Mesothelial cell of epicardium (in vitro differentiated cells): Measurements from ENCODE around the gene CNGB1. TPM values are rescaled to one million over a fixed set of nuclear protein-coding genes. Genes with fewer than 3 reads are reported as not detected.

Source experiments
- DNase-seq, 2 experiments: peaks; one replicate each; pipeline ENCODE4 v3.0.0; 2021; ENCODE audit warnings: low spot score in 2 of 2; ENCODE audit not compliant: unreplicated experiment in 2 of 2
- H3K27ac Mint-ChIP-seq: 2 replicates; pipeline ENCODE4 v1.8.0; 2021; ENCODE audit warnings: mixed read lengths
- H3K27me3 Mint-ChIP-seq: 2 replicates; pipeline ENCODE4 v1.8.0; 2021; ENCODE audit warnings: low read depth, mixed read lengths
- H3K36me3 Mint-ChIP-seq: 2 replicates; pipeline ENCODE4 v1.8.0; 2021; ENCODE audit warnings: mixed read lengths
- H3K4me1 Mint-ChIP-seq: 2 replicates; pipeline ENCODE4 v1.8.0; 2021; ENCODE audit warnings: mixed read lengths
- H3K4me3 Mint-ChIP-seq: 2 replicates; pipeline ENCODE4 v1.8.0; 2021; ENCODE audit warnings: mild to moderate bottlenecking, moderate library complexity, mixed read lengths
- H3K9me3 Mint-ChIP-seq: 2 replicates; pipeline ENCODE4 v1.8.0; 2021; ENCODE audit warnings: mixed read lengths
- total RNA-seq: library from RNA; stranded (reverse); gene quantifications from 3 replicates; pipeline ENCODE4 v1.2.1, GENCODE V29; 2021
- TF ChIP-seq, protein P1 (sequence below): fragments of 200-600 bp; sonication (generic); IDR thresholded peaks from one replicate; pipeline ENCODE4 v1.5.0; 2021; ENCODE audit warnings: antibody characterized with exemption; ENCODE audit not compliant: unreplicated experiment

Gene CNGB1
- total RNA-seq, 1 donor from 2014 or later, result 0.07 TPM

DNA sequence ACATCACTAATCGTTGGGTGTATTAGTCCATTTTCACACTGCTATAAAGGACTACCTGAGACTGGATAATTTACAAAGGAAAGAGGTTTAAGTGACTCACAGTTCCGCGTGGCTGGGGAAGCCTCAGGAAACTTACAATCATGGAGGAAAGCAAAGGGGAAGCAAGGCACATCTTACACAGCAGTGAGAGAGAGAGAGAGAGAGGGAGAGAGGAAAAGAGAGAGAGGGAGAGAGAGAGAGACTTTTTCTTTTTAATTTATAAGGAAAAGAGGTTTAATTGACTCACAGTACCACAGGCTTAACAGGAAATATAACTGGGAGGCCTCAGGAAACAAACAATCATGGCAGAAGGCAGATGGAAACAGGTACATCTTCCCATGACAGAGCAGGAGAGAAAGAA, 41.7 kb downstream of the CNGB1 start:
- no peak for DNase-seq
- H3K36me3 Mint-ChIP-seq, result no peaks in the 10 kb centered on the region
- no peak overlapping the region for H3K27ac Mint-ChIP-seq
- TF ChIP-seq, protein P1, sequence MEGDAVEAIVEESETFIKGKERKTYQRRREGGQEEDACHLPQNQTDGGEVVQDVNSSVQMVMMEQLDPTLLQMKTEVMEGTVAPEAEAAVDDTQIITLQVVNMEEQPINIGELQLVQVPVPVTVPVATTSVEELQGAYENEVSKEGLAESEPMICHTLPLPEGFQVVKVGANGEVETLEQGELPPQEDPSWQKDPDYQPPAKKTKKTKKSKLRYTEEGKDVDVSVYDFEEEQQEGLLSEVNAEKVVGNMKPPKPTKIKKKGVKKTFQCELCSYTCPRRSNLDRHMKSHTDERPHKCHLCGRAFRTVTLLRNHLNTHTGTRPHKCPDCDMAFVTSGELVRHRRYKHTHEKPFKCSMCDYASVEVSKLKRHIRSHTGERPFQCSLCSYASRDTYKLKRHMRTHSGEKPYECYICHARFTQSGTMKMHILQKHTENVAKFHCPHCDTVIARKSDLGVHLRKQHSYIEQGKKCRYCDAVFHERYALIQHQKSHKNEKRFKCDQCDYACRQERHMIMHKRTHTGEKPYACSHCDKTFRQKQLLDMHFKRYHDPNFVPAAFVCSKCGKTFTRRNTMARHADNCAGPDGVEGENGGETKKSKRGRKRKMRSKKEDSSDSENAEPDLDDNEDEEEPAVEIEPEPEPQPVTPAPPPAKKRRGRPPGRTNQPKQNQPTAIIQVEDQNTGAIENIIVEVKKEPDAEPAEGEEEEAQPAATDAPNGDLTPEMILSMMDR, result no peak
- no peaks in the 10 kb centered on the region for H3K9me3 Mint-ChIP-seq
- H3K4me1 Mint-ChIP-seq, result no peaks in the 10 kb centered on the region
- no peaks in the 10 kb centered on the region for H3K27me3 Mint-ChIP-seq
- no peak overlapping the region for H3K4me3 Mint-ChIP-seq

- Mint-ChIP-seq H3K4me3 (no peak overlapping the region), H3K27me3 (no peaks in the 10 kb centered on the region), H3K27ac (no peak overlapping the region), H3K36me3 (no peaks in the 10 kb centered on the region), H3K4me1 (no peaks in the 10 kb centered on the region), H3K9me3 (no peaks in the 10 kb centered on the region)
- TF ChIP-seq, protein P1, result no peak
- DNase-seq, result no peak
These were observed 44.9 kb downstream of the CNGB1 start for GRCh38 chr16:57926041-57926440.

DNA sequence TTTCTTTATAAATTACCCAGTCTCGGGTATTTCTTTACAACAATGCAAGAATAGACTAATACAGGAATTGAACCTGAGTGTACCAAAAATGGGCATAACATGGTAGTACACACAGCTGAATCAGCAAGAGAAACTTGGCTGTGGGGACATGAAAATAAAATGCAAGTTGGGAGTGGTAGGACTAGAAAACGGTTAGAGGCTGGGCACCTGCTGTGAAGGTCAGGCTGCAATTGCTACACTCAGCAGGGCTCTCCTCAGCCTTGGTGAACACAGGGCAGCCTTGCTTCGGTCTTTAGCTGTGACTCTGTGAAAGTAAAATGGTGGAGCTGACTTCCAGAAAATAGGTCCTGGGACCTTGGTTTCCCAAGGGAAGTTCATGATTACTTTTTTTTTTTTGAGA, 45.6 kb downstream of the CNGB1 start:
- Mint-ChIP-seq H3K36me3 (no peaks in the 10 kb centered on the region), H3K27ac (no peak overlapping the region), H3K4me1 (no peaks in the 10 kb centered on the region), H3K27me3 (no peaks in the 10 kb centered on the region), H3K4me3 (no peak overlapping the region), H3K9me3 (no peaks in the 10 kb centered on the region)
- TF ChIP-seq, protein P1, result no peak
- DNase-seq, result no peak

- Mint-ChIP-seq H3K4me3 (no peak overlapping the region), H3K4me1 (no peaks in the 10 kb centered on the region), H3K27me3 (no peaks in the 10 kb centered on the region), H3K27ac (no peak overlapping the region), H3K36me3 (no peaks in the 10 kb centered on the region), H3K9me3 (no peaks in the 10 kb centered on the region)
- TF ChIP-seq, protein P1, result no peak
- no peak for DNase-seq
These were observed 46.4 kb downstream of the CNGB1 start for GRCh38 chr16:57924514-57924913.

- no peaks in the 10 kb centered on the region for H3K36me3 Mint-ChIP-seq
- H3K9me3 Mint-ChIP-seq, result no peaks in the 10 kb centered on the region
- TF ChIP-seq, protein P1, result no peak
- no peak for DNase-seq
- H3K27ac Mint-ChIP-seq, result no peak overlapping the region
- H3K4me1 Mint-ChIP-seq, result no peaks in the 10 kb centered on the region
- H3K27me3 Mint-ChIP-seq, result no peaks in the 10 kb centered on the region
- no peak overlapping the region for H3K4me3 Mint-ChIP-seq
These were observed 47.1 kb downstream of the CNGB1 start for GRCh38 chr16:57923841-57924240.

DNA sequence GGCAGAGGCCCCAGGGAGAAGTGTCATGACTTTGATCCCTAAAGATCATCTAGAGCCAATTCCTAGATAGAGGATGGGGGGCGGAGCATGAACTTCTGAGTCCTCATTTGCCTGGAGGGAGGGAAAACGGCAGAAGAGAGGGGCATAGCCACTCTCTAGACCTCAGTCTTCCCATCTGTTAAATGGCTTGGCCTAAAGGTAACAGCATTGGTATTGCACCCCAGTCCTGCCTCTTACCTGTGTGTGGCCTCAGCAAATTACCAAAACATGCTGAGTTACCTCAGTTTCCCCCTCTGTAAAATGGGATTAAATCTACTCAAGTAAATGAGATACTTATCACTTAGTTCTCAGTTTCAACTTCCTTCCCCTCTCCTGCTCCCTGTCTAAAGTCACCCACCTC, 47.5 kb downstream of the CNGB1 start:
- no peaks in the 10 kb centered on the region for H3K36me3 Mint-ChIP-seq
- TF ChIP-seq, protein P1, result no peak
- DNase-seq, result no peak
- H3K4me3 Mint-ChIP-seq, result no peak overlapping the region
- H3K4me1 Mint-ChIP-seq, result no peaks in the 10 kb centered on the region
- H3K9me3 Mint-ChIP-seq, result no peaks in the 10 kb centered on the region
- no peak overlapping the region for H3K27ac Mint-ChIP-seq
- H3K27me3 Mint-ChIP-seq, result no peaks in the 10 kb centered on the region
